Subcutaneous abdominal adipose tissue (tissue), 5 donors: ENCODE data around the gene CMSS1.

Experiments used
- H3K27ac ChIP-seq: one replicate; pipeline ENCODE4 v1.7.0; 2013; ENCODE audit warnings: low read depth, mild to moderate bottlenecking, inconsistent platforms, low read length, moderate library complexity
- H3K27me3 ChIP-seq, 5 donors: one replicate each; pipeline ENCODE4 v1.7.0; 2013; ENCODE audit warnings: low read length in 5 of 5, inconsistent platforms in 1 of 5; ENCODE audit not compliant: control insufficient read depth in 5 of 5, insufficient read depth in 4 of 5
- H3K36me3 ChIP-seq, 5 donors: one replicate each; pipeline ENCODE4 v1.7.0; 2013; ENCODE audit warnings: low read length in 5 of 5; ENCODE audit not compliant: control insufficient read depth in 5 of 5, insufficient read depth in 5 of 5
- H3K4me1 ChIP-seq, 5 donors: one replicate each; pipeline ENCODE4 v1.7.0; 2013; ENCODE audit warnings: low read length in 5 of 5, mild to moderate bottlenecking in 3 of 5, moderate library complexity in 1 of 5; ENCODE audit not compliant: control insufficient read depth in 5 of 5, insufficient read depth in 5 of 5
- H3K4me3 ChIP-seq, 5 donors: one replicate each; pipeline ENCODE4 v1.7.0; 2013; ENCODE audit warnings: low read length in 5 of 5, low read depth in 1 of 5
- H3K9ac ChIP-seq, 5 donors: one replicate each; pipeline ENCODE4 v1.7.0; 2013; ENCODE audit warnings: low read length in 5 of 5, mild to moderate bottlenecking in 4 of 5, moderate library complexity in 3 of 5
- H3K9me3 ChIP-seq, 5 donors: one replicate each; pipeline ENCODE4 v1.7.0; 2013; ENCODE audit warnings: low read length in 5 of 5; ENCODE audit not compliant: control insufficient read depth in 5 of 5
- donor health status: healthy.
- donor health status: healthy.
- donor health status: healthy.
- donor health status: healthy.
- donor health status: healthy.

CMSS1 gene

DNA sequence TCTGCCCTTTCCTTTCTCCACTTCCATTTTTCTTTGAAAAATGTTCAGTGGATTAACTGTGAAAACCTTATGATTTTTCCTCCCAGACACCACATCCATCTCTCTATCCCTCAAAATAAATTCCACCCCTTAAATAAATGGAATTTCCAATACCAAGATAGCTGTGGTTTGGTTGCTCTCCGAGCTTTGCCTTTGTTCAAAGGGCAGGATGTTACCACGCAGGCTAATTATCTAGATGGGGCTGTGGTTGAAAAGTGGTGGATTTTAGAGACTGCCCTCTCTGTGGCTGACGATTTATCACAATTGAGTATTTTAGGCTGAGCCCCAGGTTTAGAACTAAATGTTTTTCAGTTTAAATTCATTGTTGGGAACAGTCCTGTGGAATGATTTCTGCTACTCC, 36.9 kb upstream of the CMSS1 start:
- H3K4me3 ChIP-seq, result no peak overlapping the region
- peaks cover 0 to 9% (median 0%) of the 10 kb centered on the region in 5 donors for H3K36me3 ChIP-seq
- no peak overlapping the region for H3K27ac ChIP-seq
- H3K27me3 ChIP-seq, result no peaks in the 10 kb centered on the region
- H3K9me3 ChIP-seq, result no peaks in the 10 kb centered on the region
- H3K4me1 ChIP-seq, result peaks cover 0 to 29% (median 9%) of the 10 kb centered on the region in 5 donors
- no peak overlapping the region for H3K9ac ChIP-seq

DNA sequence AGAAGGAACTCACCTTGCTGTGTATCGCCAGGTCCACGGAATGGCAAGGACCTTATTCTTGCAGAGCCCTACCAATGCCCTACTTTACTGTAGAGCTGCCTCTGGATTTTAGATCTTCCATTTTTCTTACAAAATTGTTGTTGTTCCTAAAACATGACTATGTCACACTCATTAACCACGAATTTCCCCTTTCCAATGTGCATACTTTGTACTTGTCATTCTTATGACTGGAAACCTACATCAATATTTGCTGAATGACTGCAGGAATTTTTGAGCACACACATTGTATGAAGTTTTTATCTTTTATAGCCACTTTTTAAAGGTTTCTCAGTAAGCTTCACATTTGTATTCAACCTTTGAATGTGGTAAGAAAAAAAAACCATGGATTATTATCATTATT, 35.9 kb upstream of the CMSS1 start:
- Histone ChIP-seq H3K27me3 (no peaks in the 10 kb centered on the region), H3K4me1 (peaks cover 0 to 30% (median 7%) of the 10 kb centered on the region in 5 donors), H3K4me3 (no peak overlapping the region), H3K9ac (no peak overlapping the region), H3K36me3 (peaks cover 0 to 9% (median 0%) of the 10 kb centered on the region in 5 donors), H3K9me3 (no peaks in the 10 kb centered on the region), H3K27ac (no peak overlapping the region)

DNA sequence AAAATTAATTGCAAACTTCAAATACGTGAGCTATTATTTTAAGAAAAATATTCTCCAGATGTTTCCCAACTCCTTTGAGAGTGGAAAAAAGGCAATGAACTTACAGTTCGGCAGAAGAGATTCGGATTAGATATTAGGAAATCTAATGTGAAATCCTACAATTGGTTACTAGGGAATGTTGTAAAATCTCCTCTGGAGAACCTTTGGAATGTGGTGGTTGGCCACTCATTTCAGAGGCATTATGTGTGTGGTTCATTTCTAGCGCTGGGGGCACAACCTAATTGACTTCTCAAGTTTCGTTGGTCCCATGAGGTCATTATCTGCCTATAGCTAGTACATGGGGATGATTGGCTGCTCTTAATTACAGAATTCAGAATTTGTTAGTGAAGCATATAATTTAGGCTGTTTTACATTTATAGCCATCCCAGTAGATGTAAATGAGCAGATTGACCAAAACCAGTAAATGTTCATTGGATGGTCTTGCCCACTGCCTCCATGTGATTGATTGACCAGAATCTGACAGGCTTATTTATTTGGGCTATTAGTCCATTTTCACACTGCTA, 34.6 kb upstream of the CMSS1 start:
- no peak overlapping the region for H3K9ac ChIP-seq
- H3K27ac ChIP-seq, result peak overlapping the region; percentile 38
- no peaks in the 10 kb centered on the region for H3K9me3 ChIP-seq

DNA sequence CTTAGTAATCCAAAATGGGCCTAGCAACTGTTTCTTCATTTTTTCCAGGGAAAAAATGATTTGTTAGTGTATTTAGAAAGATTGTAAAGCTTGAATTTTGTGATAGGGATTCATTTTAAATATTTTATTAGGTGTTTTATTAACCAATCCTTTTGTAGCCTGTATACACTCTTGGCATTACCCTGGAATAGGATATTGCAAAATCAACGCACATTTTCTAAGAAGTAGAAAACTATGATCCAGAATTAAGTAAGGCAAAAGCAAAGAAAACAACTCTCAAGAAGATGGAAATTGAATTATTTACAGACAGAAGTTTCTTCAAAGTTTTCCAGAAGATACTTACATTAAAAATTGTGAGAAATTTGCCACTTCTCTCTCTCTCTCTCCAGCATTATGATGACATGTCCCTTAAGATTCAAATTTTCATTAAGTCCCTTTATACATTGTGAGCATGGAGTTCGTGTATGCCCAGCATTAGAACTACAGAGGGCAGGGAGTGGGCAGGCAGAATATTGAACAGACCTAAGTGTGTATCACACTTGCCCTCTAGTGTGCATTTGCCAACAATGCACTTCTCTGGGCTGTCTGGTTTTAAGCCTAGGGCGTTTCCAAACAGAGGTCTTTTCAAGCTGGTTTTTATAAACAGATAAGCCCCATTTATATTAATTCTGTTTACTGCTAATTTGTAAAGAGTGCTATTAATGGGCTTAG, 28.5 kb upstream of the CMSS1 start:
- H3K9ac ChIP-seq, result peak overlapping the region in 2 of 5 donors; percentile 11 to 75
- H3K36me3 ChIP-seq, result peaks cover 0 to 9% (median 0%) of the 10 kb centered on the region in 5 donors
- H3K4me1 ChIP-seq, result peaks cover 0 to 43% (median 15%) of the 10 kb centered on the region in 5 donors
- H3K27ac ChIP-seq, result peak overlapping the region; percentile 81
- no peaks in the 10 kb centered on the region for H3K9me3 ChIP-seq
- peak overlapping the region in 1 of 5 donors; percentile 22 for H3K4me3 ChIP-seq
- no peaks in the 10 kb centered on the region for H3K27me3 ChIP-seq

More for the DNA sequence above, 34.6 kb upstream of the CMSS1 start:
- Histone ChIP-seq H3K27me3 (no peaks in the 10 kb centered on the region), H3K36me3 (peaks cover 0 to 9% (median 0%) of the 10 kb centered on the region in 5 donors), H3K4me3 (no peak overlapping the region), H3K4me1 (peaks cover 0 to 43% (median 4%) of the 10 kb centered on the region in 5 donors)

DNA sequence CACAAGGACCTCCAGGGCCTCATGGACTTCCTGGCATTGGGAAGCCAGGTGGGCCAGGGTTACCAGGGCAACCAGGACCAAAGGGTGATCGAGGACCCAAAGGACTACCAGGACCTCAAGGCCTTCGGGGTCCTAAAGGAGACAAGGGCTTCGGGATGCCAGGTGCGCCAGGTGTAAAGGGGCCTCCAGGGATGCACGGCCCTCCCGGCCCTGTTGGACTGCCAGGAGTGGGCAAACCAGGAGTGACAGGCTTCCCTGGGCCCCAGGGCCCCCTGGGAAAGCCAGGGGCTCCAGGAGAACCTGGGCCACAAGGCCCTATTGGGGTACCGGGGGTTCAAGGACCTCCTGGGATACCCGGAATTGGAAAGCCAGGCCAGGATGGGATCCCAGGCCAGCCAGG, 23.2 kb upstream of the CMSS1 start:
- H3K9ac ChIP-seq, result no peak overlapping the region
- no peaks in the 10 kb centered on the region for H3K27me3 ChIP-seq

DNA sequence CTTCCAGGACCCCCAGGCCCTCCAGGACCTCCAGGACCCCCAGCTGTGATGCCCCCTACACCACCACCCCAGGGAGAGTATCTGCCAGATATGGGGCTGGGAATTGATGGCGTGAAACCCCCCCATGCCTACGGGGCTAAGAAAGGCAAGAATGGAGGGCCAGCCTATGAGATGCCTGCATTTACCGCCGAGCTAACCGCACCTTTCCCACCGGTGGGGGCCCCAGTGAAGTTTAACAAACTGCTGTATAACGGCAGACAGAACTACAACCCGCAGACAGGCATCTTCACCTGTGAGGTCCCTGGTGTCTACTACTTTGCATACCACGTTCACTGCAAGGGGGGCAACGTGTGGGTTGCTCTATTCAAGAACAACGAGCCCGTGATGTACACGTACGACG, 22.1 kb upstream of the CMSS1 start:
- Histone ChIP-seq H3K27ac (no peak overlapping the region), H3K4me1 (peaks cover 0 to 9% (median 3%) of the 10 kb centered on the region in 5 donors), H3K4me3 (no peak overlapping the region), H3K27me3 (no peaks in the 10 kb centered on the region), H3K36me3 (peaks cover 0 to 5% (median 0%) of the 10 kb centered on the region in 5 donors), H3K9ac (no peak overlapping the region), H3K9me3 (no peaks in the 10 kb centered on the region)

More for the DNA sequence above, 23.2 kb upstream of the CMSS1 start:
- H3K4me1 ChIP-seq, result peaks cover 0 to 20% (median 13%) of the 10 kb centered on the region in 5 donors
- H3K36me3 ChIP-seq, result peaks cover 0 to 5% (median 0%) of the 10 kb centered on the region in 5 donors
- no peak overlapping the region for H3K4me3 ChIP-seq
- H3K27ac ChIP-seq, result no peak overlapping the region
- H3K9me3 ChIP-seq, result no peaks in the 10 kb centered on the region

DNA sequence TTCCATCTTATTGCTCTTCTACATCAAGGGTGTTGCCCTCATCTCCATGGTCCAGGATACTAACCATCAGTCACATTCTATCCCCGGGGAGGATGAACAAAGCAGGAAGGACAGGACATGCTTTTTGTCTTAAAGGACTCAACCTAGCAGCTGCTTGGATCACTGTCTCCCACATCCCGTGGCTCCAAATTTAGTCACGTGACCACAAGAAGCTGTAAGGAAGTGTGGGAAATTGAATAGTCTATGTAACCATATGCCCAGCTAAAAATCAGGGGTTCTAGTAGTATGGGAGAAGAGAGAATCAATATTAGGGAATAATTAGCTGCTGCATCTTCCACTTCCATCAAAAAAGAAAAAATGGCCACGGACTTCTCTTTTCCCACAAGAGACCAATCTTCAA, 18.2 kb upstream of the CMSS1 start:
- no peak overlapping the region for H3K27ac ChIP-seq
- H3K4me3 ChIP-seq, result no peak overlapping the region
- no peak overlapping the region for H3K9ac ChIP-seq
- H3K27me3 ChIP-seq, result no peaks in the 10 kb centered on the region
- H3K9me3 ChIP-seq, result no peaks in the 10 kb centered on the region
- H3K36me3 ChIP-seq, result peaks cover 0 to 5% (median 0%) of the 10 kb centered on the region in 5 donors
- no peaks in the 10 kb centered on the region for H3K4me1 ChIP-seq

DNA sequence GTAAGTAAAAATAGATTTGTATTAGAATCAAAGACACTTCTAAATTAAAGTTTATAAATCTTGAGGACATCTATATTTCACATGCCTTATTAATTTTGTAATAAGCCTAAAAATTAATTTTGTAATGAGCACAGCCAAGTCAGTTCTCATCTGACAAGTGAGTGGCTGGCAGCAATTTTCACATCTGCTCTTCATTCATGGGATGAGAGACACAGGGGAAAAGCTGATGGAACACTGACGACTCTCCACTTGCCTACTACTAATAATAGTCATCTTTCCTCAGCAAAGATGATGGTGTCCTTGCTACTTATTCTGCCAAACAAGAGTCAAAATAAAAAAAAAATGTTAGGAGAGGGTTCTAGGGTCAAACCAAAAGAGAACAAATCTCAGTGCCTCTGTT, 14.4 kb upstream of the CMSS1 start:
- Histone ChIP-seq H3K27me3 (no peaks in the 10 kb centered on the region), H3K4me3 (no peak overlapping the region), H3K36me3 (no peaks in the 10 kb centered on the region), H3K9me3 (peaks cover 2 to 10% (median 7%) of the 10 kb centered on the region in 5 donors), H3K9ac (no peak overlapping the region), H3K27ac (no peak overlapping the region), H3K4me1 (peaks cover 0 to 3% (median 0%) of the 10 kb centered on the region in 5 donors)

DNA sequence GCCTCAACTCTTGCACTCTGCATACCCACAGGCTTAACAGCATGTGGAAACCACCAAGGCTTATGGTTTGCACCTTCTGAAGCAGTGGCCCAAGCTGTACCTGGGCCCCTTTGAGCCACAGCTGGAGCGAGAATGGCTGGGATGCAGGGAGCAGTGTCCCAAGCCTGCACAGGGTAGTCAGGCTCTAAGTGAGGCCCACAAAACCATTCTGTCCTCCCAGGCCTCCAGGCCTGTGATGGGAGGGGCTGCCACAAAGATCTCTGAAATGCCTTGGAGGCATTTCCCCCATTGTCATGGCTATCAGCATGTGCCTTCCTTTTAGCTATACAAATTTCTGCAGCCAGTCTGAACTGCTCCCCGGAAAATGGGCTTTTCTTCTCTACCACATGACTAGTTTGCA, 12.5 kb upstream of the CMSS1 start:
- no peaks in the 10 kb centered on the region for H3K27me3 ChIP-seq
- H3K27ac ChIP-seq, result no peak overlapping the region
- peaks cover 2 to 10% (median 7%) of the 10 kb centered on the region in 5 donors for H3K9me3 ChIP-seq
- H3K36me3 ChIP-seq, result no peaks in the 10 kb centered on the region
- no peak overlapping the region for H3K4me3 ChIP-seq
- H3K4me1 ChIP-seq, result peaks cover 0 to 3% (median 0%) of the 10 kb centered on the region in 5 donors
- H3K9ac ChIP-seq, result no peak overlapping the region

DNA sequence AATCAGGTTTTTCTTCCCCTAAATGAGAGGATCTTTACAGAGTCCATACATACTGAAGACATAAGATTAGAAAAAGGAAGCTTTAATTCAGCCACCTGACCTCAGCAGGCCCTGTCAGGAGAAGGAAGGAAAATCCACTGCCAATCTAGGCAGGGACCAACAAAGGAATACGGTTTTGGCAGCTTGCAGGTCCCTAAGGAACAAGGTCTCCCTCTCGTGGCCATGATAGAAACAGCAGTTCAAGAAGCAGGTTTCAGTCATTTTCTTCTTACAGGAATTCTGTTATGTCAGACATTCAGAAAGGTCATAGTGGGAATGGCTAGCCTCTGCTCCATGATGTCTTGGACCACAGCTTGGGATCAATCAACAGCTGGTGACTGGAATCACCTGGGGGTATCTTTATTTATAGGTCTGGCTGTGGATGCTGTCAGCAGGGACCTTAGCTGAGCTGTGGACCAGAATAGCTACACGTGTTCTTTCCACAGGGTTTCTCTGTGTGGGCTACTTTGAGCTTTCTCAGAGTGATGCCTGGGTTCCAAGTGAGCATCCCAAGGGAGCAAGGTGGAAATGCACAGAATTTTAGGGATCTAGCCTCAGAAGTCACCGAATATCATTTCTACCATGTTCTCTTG, 9.4 kb upstream of the CMSS1 start:
- H3K27me3 ChIP-seq, result no peaks in the 10 kb centered on the region
- H3K36me3 ChIP-seq, result no peaks in the 10 kb centered on the region
- H3K9me3 ChIP-seq, result peaks cover 2 to 10% (median 7%) of the 10 kb centered on the region in 5 donors
- H3K9ac ChIP-seq, result no peak overlapping the region
- H3K4me3 ChIP-seq, result no peak overlapping the region
- H3K4me1 ChIP-seq, result peaks cover 0 to 3% (median 0%) of the 10 kb centered on the region in 5 donors
- H3K27ac ChIP-seq, result no peak overlapping the region
